Stimulated activated CD8-positive, alpha-beta memory T cell treated with anti-CD3 and anti-CD28 coated beads, Interleukin-7, amount 100 ng/mL, for 1 hour (primary cell): ENCODE measurements around the gene MVK.
"Not testable (repeated sequence)": the region's sequence is repeated elsewhere in the genome, so short reads cannot be mapped to it uniquely, and the experiment has no call there.

Source experiments
- DNase-seq, 2 donors: peaks; one replicate each; pipeline ENCODE4 v3.0.0-alpha.2; 2020; ENCODE audit warnings: low read depth in 2 of 2

MVK gene

GRCh38 chr12:109589240-109589590 is 15.6 kb downstream of the MVK start:
- no peak for DNase-seq

GRCh38 chr12:109589691-109590245 is 16.2 kb downstream of the MVK start:
- DNase-seq, result no peak

DNA sequence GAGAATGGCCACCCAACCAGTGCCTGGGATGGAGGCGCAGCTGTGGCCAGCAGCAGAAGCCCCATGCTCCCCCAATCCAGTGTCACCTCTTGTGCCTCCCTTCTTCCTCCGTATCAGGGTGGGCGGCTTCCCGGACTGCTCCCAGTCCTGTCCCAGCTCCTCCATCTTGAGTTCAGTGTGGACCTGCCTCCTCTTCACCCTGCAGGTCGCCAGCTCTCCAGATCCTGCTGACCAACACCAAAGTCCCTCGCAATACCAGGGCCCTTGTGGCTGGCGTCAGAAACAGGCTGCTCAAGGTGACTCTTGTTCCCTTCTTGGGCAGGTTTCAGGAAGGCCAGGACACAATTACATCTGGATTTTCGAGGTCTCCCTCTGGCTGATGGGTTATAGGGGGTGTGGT is 17.0 kb downstream of the MVK start:
- no peak for DNase-seq

DNA sequence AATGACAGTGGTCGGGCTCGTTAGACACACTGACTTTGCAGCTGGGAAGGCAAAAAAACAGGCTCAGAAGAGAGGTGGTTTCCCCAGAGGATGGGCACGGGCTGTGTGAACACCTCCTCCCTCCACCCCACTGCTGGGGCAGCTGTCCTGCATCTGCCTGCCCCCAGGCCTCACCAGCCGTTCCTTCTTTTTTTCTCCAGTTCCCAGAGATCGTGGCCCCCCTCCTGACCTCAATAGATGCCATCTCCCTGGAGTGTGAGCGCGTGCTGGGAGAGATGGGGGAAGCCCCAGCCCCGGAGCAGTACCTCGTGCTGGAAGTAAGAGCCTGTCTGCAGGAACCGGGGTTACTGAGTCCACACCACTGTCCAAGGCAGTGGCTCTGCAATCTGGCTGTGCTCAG is 17.4 kb downstream of the MVK start:
- no peak for DNase-seq

GRCh38 chr12:109592195-109592904 is 18.8 kb downstream of the MVK start:
- DNase-seq, result no peak

- DNase-seq, result no peak
Measured at GRCh38 chr12:109592905-109593272, 19.3 kb downstream of the MVK start.

DNA sequence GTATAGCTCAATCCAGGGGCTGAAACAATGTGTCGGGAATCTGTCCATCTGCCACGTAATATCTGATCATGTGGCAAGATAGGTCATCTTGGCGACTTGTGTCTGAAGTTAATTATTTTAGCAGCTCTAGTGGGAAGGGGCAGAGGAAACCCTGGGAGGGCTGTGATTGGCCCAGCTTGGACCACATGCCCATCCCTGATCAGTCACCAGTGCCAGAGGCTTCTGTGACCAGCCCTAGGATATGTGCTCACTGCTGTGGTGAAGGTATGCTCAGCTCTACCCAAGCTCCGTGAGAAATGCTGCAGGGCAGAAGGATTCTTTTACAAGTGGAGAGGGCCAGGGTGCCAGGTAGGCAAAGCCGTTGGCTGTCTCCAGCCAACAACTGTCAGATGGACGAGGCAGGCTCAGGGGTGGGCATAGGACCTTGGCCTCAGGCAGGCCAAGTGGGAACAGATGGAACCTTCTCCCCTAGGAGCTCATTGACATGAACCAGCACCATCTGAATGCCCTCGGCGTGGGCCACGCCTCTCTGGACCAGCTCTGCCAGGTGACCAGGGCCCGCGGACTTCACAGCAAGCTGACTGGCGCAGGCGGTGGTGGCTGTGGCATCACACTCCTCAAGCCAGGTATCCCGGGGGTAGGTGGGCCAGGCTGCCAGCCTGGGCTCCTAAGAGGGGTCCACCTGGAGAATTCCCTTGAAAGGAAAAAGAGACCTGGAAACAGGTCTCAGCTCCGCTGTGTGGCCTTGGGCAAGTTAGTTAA is 21.1 kb downstream of the MVK start:
- no peak for DNase-seq

- no peak for DNase-seq
Measured at GRCh38 chr12:109595321-109595902, 21.8 kb downstream of the MVK start.

DNA sequence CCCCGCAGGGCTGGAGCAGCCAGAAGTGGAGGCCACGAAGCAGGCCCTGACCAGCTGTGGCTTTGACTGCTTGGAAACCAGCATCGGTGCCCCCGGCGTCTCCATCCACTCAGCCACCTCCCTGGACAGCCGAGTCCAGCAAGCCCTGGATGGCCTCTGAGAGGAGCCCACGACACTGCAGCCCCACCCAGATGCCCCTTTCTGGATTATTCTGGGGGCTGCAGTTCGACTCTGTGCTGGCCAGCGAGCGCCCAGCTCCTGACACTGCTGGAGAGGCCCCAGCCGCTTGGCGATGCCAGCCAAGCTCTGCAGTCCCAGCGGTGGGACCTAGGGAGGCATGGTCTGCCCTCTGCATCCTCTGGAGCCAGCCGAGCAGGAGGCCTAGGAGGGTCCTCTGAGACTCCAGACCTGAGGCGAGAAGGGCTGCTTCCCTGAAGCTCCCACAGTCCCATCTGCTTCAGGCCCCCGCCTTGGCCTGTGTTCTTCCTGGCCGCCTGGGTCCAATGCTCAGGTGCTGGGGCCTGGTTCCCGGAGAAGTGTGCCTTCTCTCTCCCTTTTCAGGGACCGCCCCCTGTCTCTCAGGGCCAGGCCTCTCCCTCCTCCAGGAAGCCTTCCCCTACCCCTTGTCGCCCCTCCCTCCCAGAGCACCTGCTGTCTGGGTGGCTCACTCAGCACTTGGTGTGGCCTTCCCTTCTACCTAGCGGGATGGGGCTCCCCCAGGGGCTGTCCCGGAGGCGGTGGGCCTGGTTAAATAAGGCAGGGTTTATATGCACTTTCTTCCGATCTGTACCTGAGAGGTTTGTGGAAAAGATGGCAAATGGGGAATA is 23.0 kb downstream of the MVK start:
- DNase-seq, result no peak

DNA sequence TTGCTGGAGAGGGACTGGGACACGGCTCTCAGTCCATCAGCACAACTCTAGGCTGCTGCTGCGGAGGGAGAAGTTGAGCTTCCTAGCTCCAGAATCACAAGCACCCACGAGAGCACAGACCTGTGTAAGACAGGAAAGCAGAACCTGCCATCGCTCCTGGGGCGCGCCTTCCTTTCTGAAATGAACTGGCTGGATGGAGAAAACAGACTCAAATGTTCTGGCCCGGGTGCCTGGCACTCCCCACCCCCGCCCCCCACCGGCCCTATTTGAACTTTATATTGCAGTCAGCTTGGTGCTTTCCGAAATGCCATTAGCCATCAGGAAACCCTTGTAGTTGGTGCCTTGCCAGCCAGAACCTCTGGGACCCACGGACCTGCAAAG is 23.8 kb downstream of the MVK start:
- no peak for DNase-seq

GRCh38 chr12:109597795-109598427 is 24.3 kb downstream of the MVK start:
- DNase-seq, result peak; percentile 19 to 36

- DNase-seq, result no peak
Measured at GRCh38 chr12:109598428-109598854, 24.8 kb downstream of the MVK start.

GRCh38 chr12:109599087-109599486 is 25.5 kb downstream of the MVK start:
- DNase-seq, result no peak

DNA sequence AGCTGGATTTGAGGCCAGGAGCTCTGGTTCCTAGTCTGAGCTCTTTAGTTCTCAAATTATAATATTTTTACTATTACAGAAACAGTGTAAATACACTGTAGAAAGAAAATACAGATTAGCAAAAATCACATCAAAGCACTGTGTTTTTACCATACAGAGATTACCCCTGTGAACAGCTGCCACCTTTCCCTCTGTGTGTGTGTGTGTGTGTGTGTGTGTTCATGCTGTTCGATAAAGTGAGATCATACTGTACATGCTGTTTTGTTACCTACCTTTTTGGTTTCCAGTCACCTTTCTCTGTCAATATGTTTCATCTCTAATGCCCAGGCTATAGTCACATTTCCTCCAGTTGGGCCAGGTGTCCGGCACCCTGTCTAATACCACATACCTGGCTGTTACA is 26.9 kb downstream of the MVK start:
- no peak for DNase-seq

DNA sequence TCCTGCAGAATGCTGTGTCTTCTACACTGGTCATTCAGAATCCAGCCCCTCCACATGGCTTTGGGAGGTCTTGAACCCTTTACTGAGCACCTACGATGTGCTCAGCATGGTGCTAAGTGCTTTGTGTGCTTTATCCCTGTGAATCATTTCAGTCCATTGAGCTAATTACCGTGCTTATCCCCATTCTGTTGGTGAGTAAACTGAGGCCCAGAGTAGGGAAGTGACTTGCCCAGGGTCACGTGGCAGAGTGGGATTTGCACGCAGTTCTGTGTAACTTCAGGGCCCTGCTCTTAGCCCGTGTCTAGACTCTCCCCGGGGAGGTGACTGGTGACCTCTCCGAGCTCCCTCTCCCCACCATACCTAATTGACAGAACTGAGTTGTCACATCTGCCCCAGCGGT is 27.4 kb downstream of the MVK start:
- DNase-seq, result no peak

- DNase-seq, result no peak
Measured at GRCh38 chr12:109601557-109601956, 28.0 kb downstream of the MVK start.

GRCh38 chr12:109602132-109602531 is 28.5 kb downstream of the MVK start:
- DNase-seq, result not testable (repeated sequence)

DNA sequence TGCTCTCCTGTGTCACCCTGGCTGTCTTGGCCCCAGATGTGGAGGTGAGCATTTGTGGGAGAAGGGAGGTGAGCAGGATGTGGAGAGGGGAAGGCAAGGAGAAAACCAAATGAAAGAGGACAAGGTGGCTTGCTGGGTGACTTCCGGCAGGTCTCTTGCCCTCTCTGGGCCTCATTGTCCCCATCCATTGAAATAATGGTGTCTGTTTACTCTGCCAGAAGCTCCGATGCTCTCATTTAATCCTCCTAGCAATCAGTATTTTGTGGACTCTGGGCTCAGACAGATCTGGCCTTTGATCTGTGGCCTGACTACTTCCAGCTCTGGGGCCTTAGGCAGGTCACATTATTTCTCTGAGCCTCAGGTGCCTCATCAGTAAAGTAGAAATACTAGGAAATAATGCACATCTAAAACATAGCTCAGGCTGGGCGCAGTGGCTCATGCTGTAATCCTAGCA is 30.6 kb downstream of the MVK start:
- DNase-seq, result no peak

GRCh38 chr12:109605016-109605415 is 31.4 kb downstream of the MVK start:
- no peak for DNase-seq

GRCh38 chr12:109605599-109606228 is 32.1 kb downstream of the MVK start:
- DNase-seq, result no peak
